Right ventricle myocardium superior (tissue), 1 donor: ENCODE data around the gene OCIAD1. TPM values are rescaled to one million over a fixed set of nuclear protein-coding genes. Genes with fewer than 3 reads are reported as not detected.
"Not testable (repeated sequence)": the region's sequence is repeated elsewhere in the genome, so short reads cannot be mapped to it uniquely, and the experiment has no call there.

ENCODE experiments used
- ATAC-seq: fragments of 200-7000 bp; cut with Tn5 transposase; one replicate; pipeline ENCODE4 v1.9.1; 2020; ENCODE audit warnings: mild to moderate bottlenecking; ENCODE audit not compliant: poor library complexity
- DNase-seq: peaks from one replicate; pipeline ENCODE4 v3.0.0-alpha.2; 2020
- intact Hi-C: fragments of 100-400 bp; cut with DNase I; formaldehyde crosslinking; loops from one replicate; pipeline ENCODE4 v1.11.2; 2022
- total RNA-seq: library from RNA; stranded (reverse); fragmentation: NEBNext Ultra II Directional; extraction: Animal tissue kit (Norgen Biotek cat#: 25700); gene quantifications from one replicate; pipeline ENCODE4 v1.2.1, GENCODE V29; 2021
- donor health status: DM: no; HTN: yes; CAD: no; lungs with severe emphysema.

The OCIAD1 gene
- total RNA-seq, 1 donor from 2014 or later = 121 TPM

- intact Hi-C loops, ATAC-seq: not testable (repeated sequence)
Measured at GRCh38 chr4:48864696-48865095, 33.8 kb downstream of the OCIAD1 start.

GRCh38 chr4:48877827-48878535 is 47.1 kb downstream of the OCIAD1 start:
- ATAC-seq = no peak
- intact Hi-C loops = no loop called here
- DNase-seq = no peak

More at GRCh38 chr4:48864696-48865095, 33.8 kb downstream of the OCIAD1 start:
- not testable (repeated sequence) for DNase-seq

- intact Hi-C loops = no loop called here
- ATAC-seq = no peak
- DNase-seq = no peak
Measured at GRCh38 chr4:48879561-48880442, 48.9 kb downstream of the OCIAD1 start.

GRCh38 chr4:48881646-48882045 is 50.8 kb downstream of the OCIAD1 start:
- DNase-seq, ATAC-seq, intact Hi-C loops: not testable (repeated sequence)

GRCh38 chr4:48889750-48890149 is 58.9 kb downstream of the OCIAD1 start:
- ATAC-seq, intact Hi-C loops, DNase-seq: not testable (repeated sequence)

GRCh38 chr4:48891028-48891619 is 60.2 kb downstream of the OCIAD1 start:
- intact Hi-C loops = no loop called here
- ATAC-seq (no peak), DNase-seq (no peak)

- intact Hi-C loops = no loop called here
- no peak for DNase-seq
- no peak for ATAC-seq
Measured at GRCh38 chr4:48896845-48897244, 66.0 kb downstream of the OCIAD1 start.

GRCh38 chr4:48898733-48899431 is 68.0 kb downstream of the OCIAD1 start:
- ATAC-seq = no peak
- intact Hi-C loops = no loop called here
- DNase-seq = no peak

- intact Hi-C loops = no loop called here
- DNase-seq (no peak), ATAC-seq (no peak)
Measured at GRCh38 chr4:48899432-48899749, 68.5 kb downstream of the OCIAD1 start.

- intact Hi-C loops = no loop called here
- DNase-seq (no peak), ATAC-seq (no peak)
Measured at GRCh38 chr4:48899950-48900349, 69.1 kb downstream of the OCIAD1 start.

GRCh38 chr4:48901196-48901595 is 70.3 kb downstream of the OCIAD1 start:
- no peak for DNase-seq
- ATAC-seq = no peak
- intact Hi-C loops = no loop called here

GRCh38 chr4:48902266-48902665 is 71.4 kb downstream of the OCIAD1 start:
- intact Hi-C loops = no loop called here
- no peak for ATAC-seq
- DNase-seq = no peak

GRCh38 chr4:48904101-48904500 is 73.2 kb downstream of the OCIAD1 start:
- DNase-seq (no peak), ATAC-seq (no peak)
- intact Hi-C loops = no loop called here

GRCh38 chr4:48904541-48905142 is 73.8 kb downstream of the OCIAD1 start:
- ATAC-seq = no peak
- intact Hi-C loops = no loop called here
- DNase-seq = no peak

GRCh38 chr4:48905363-48906015 is 74.6 kb downstream of the OCIAD1 start:
- no peak for DNase-seq
- intact Hi-C loops = no loop called here
- ATAC-seq = no peak

GRCh38 chr4:48906206-48907173 is 75.6 kb downstream of the OCIAD1 start, which contains the start of gene OCIAD2:
OCIAD2 (minus strand) TSS chr4:48906774; CDS start chr4:48904549, 2,225 bp downstream.
- peak; percentile 92 for ATAC-seq
- peak; percentile 70 for DNase-seq
- intact Hi-C loops = no loop called here
